ENCODE measurements around the gene NR2F1. TPM values are rescaled to one million over a fixed set of nuclear protein-coding genes. Genes with fewer than 3 reads are reported as not detected.

Gene NR2F1
- total RNA-seq, 1 experiment from 2014 or later: 51.2 TPM

DNA sequence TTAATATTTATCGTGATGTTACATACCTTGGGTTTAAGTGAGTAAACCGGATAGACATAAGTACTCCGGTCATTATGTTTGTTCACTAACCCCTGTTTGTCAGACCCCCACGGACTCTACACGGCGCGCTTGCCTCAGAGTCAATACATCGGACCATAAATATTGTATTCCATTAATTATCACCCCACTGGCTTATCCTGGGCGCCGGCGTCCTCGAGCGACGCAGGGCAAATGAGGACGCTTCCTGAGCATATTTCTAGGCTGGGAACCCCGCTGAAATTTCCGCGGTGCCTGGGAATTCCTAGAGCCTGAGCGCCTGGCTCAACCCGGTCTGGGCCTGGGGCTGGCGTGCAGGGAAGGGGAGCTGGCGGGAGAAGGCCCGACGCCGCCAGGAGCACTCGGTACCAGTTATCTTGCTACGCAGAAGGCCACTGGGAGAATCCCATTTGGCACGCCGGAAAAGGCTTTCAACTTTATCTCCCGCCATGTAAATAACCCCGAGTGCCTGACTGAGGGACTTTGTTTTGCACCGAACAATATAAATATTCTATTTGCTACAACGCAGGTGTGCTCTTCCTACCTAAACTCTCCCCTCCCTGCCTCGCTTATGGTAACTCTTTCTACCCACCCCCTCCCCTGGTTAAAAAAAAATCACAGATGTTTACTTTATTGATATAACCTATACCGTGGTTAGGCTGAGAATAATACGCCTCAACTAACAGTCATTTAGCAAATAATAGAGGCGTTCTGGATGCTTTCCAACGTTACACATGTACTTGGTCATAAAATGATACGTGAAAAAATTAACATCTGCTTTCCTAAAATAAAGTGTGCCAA is 19.4 kb downstream of the NR2F1 start:
- CTCF ChIA-PET: no interaction called here
- peaks cover 6% of the 10 kb centered on the region; the same call in 1 of the 2 replicates for H3K27me3 ChIP-seq (ENCODE audit: insufficient read depth, low read length)
- no TSS peak for BruUV-seq (replicated peaks)

More for the DNA sequence above, 19.4 kb downstream of the NR2F1 start:
- intact Hi-C loops (cut with micrococcal nuclease): loop anchor here (10.0 kb wide), 2 partner anchors 292 to 1252 kb away; no protein-coding TSS in a partner anchor
- Histone ChIP-seq H3K27ac (ENCODE audit: low read depth, low read length) (no peak overlapping the region), H4K20me1 (ENCODE audit: insufficient read depth) (no peaks in the 10 kb centered on the region), H3K9ac (ENCODE audit: low read length) (no peak overlapping the region), H3K9me3 (ENCODE audit: control insufficient read depth in 1 of 2, insufficient read depth in 1 of 2, low read depth in 1 of 2, low read length in 2 of 2) (no peaks in the 10 kb centered on the region), H2AFZ (ENCODE audit: low read depth, low read length, poor library complexity, severe bottlenecking) (no peak overlapping the region), H3K79me2 (ENCODE audit: insufficient read depth, low read length) (no peaks in the 10 kb centered on the region), H3K36me3 (ENCODE audit: control insufficient read depth in 1 of 2, insufficient read depth in 2 of 2, low read length in 2 of 2) (no peaks in the 10 kb centered on the region), H3K9me2 (ENCODE audit: insufficient read depth) (no peaks in the 10 kb centered on the region), H3K4me1 (ENCODE audit: control insufficient read depth in 1 of 2, insufficient read depth in 2 of 2, low read length in 2 of 2) (peaks cover 7 to 17% of the 10 kb centered on the region in 2 experiments), H3K4me3 (replicated peaks in 1 of 2; ENCODE audit: low read depth in 1 of 2, low read length in 2 of 2) (no peak overlapping the region), H3K4me2 (ENCODE audit: low read length) (no peak overlapping the region)
- ChIA-PET POLR2A (no interaction called here), RAD21 (ENCODE audit: low non-redundant PET in 1 of 2, low total read pairs in 2 of 2, uncharacterized antibody in 2 of 2, unreplicated experiment in 2 of 2) (interaction anchor here in 1 of 2 experiments (0.6 kb wide), 1 partner anchor 20 kb away, joined by 3 read pairs; the partner anchor contains the start of gene NR2F1)
- ATAC-seq: no peak
- DNase-seq (ENCODE audit: low read depth, low spot score): no peak
- TF ChIP-seq ZNF274 (IDR thresholded peaks at IDR 0.05; ENCODE audit: low read depth, low read length): no peak
- no peak for TF ChIP-seq ATF3 (IDR thresholded peaks at IDR 0.05)
- TF ChIP-seq, protein P1, sequence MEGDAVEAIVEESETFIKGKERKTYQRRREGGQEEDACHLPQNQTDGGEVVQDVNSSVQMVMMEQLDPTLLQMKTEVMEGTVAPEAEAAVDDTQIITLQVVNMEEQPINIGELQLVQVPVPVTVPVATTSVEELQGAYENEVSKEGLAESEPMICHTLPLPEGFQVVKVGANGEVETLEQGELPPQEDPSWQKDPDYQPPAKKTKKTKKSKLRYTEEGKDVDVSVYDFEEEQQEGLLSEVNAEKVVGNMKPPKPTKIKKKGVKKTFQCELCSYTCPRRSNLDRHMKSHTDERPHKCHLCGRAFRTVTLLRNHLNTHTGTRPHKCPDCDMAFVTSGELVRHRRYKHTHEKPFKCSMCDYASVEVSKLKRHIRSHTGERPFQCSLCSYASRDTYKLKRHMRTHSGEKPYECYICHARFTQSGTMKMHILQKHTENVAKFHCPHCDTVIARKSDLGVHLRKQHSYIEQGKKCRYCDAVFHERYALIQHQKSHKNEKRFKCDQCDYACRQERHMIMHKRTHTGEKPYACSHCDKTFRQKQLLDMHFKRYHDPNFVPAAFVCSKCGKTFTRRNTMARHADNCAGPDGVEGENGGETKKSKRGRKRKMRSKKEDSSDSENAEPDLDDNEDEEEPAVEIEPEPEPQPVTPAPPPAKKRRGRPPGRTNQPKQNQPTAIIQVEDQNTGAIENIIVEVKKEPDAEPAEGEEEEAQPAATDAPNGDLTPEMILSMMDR (IDR thresholded peaks at IDR 0.05 in 2 of 3, conservative IDR thresholded peaks at IDR 0.05 in 1 of 3; ENCODE audit: borderline replicate concordance in 1 of 3, insufficient read depth in 1 of 3, low read depth in 2 of 3, low read length in 2 of 3): no peak
- TF ChIP-seq ZFX (IDR thresholded peaks at IDR 0.05): no peak
- TF ChIP-seq SIN3A (IDR thresholded peaks at IDR 0.05; ENCODE audit: low read depth): no peak
- no peak for TF ChIP-seq EZH2 (IDR thresholded peaks at IDR 0.05)
- no peak for TF ChIP-seq ELF1 (IDR thresholded peaks at IDR 0.05; ENCODE audit: borderline replicate concordance, low read depth)
- TF ChIP-seq YY1 (IDR thresholded peaks at IDR 0.05; ENCODE audit: extremely low read depth, insufficient replicate concordance, low read depth, low read length): no peak
- no peak for TF ChIP-seq TCF7L2 (IDR thresholded peaks at IDR 0.05; ENCODE audit: borderline replicate concordance, extremely low read depth, insufficient read depth, insufficient read length)
- TF ChIP-seq, protein P2, sequence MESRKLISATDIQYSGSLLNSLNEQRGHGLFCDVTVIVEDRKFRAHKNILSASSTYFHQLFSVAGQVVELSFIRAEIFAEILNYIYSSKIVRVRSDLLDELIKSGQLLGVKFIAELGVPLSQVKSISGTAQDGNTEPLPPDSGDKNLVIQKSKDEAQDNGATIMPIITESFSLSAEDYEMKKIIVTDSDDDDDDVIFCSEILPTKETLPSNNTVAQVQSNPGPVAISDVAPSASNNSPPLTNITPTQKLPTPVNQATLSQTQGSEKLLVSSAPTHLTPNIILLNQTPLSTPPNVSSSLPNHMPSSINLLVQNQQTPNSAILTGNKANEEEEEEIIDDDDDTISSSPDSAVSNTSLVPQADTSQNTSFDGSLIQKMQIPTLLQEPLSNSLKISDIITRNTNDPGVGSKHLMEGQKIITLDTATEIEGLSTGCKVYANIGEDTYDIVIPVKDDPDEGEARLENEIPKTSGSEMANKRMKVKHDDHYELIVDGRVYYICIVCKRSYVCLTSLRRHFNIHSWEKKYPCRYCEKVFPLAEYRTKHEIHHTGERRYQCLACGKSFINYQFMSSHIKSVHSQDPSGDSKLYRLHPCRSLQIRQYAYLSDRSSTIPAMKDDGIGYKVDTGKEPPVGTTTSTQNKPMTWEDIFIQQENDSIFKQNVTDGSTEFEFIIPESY (IDR thresholded peaks at IDR 0.05; ENCODE audit: extremely low read depth, insufficient replicate concordance, low read length): no peak
- no peak for TF ChIP-seq JUND (IDR thresholded peaks at IDR 0.05)
- TF ChIP-seq SP1 (IDR thresholded peaks at IDR 0.05; ENCODE audit: low read depth): no peak

All from HCT116 (cell line).